ENCODE data around the gene MAP3K12. TPM values are rescaled to one million over a fixed set of nuclear protein-coding genes. Genes with fewer than 3 reads are reported as not detected.

Gene MAP3K12
- polyA plus RNA-seq, 1 experiment: 35.7 TPM

DNA sequence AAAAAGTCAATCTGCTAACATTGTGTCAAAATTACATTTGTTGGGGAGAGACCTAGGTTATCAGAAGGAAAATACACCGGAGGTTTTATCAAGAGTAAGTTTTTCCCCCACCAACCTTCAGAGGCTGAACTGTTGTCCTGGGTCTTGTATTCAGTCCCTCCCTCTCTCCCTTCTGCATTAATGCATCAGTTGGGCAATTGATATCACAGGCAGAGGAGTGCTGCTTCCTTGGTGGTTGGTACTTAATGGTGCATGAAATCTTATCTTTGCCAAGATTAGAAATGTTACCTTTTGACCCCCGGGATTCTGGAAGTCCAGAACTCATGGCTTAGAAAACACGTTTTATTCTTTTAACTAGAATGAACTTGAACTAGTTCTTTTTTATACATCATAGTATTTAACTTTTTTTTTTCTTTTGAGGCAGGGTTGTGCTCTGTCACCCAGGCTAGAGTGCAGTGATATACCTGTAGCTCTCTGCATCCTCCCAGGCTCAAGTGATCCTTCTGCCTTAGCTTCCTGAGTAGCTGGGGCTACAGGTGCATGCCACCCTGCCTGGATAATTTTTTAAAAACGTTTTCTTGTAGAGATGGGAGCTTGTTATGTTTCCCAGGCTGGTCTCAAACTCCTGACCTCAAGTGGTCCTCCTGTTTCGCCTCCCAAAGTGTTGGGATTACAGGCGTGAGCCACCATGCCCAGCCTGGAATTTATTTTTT is 42.4 kb downstream of the MAP3K12 start:
- Histone ChIP-seq H3K9me3 (ENCODE audit: control insufficient read depth, insufficient read depth, low read length) (no peaks in the 10 kb centered on the region; the same call in 1 of the 2 replicates), H3K27me3 (ENCODE audit: control insufficient read depth, insufficient read depth, low read length) (no peaks in the 10 kb centered on the region), H3K27ac (ENCODE audit: low read depth, low read length) (no peak overlapping the region), H3K4me3 (ENCODE audit: low read depth, low read length) (no peak overlapping the region)
- DNase-seq (ENCODE audit: low read depth, low spot score): no peak
- TF ChIP-seq, protein P1, sequence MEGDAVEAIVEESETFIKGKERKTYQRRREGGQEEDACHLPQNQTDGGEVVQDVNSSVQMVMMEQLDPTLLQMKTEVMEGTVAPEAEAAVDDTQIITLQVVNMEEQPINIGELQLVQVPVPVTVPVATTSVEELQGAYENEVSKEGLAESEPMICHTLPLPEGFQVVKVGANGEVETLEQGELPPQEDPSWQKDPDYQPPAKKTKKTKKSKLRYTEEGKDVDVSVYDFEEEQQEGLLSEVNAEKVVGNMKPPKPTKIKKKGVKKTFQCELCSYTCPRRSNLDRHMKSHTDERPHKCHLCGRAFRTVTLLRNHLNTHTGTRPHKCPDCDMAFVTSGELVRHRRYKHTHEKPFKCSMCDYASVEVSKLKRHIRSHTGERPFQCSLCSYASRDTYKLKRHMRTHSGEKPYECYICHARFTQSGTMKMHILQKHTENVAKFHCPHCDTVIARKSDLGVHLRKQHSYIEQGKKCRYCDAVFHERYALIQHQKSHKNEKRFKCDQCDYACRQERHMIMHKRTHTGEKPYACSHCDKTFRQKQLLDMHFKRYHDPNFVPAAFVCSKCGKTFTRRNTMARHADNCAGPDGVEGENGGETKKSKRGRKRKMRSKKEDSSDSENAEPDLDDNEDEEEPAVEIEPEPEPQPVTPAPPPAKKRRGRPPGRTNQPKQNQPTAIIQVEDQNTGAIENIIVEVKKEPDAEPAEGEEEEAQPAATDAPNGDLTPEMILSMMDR (IDR thresholded peaks at IDR 0.05; ENCODE audit: low read depth, low read length): no peak
- ChIA-PET POLR2A (no interaction called here), CTCF (interaction anchor here (0.9 to 1.0 kb wide), 2 partner anchors 104 to 136 kb away, joined by 3 read pairs; partner anchors contain the start of gene AAAS)

DNA sequence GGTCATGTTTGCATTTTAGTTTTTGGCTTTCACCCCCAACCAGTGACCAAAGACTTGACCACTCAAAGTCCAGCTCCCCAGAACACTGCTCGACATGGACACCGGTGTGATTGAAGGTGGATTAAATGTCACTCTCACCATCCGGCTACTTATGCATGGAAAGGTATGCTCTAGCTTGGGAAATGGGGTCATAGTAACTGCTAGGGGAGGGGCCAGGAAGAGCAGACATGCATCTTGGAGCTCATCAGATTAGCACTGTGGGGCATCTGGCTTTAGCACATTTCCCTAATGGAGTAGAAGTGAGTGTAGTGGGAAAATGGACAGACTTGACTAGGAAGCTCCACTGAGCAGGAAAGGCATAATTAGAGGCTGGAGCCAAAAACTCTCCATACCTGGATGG is 44.6 kb downstream of the MAP3K12 start:
- peak overlapping the region; percentile 33; the same call in 1 of the 2 replicates for H3K4me3 ChIP-seq (ENCODE audit: low read depth, low read length)
- DNase-seq (ENCODE audit: low read depth, low spot score): no peak
- CTCF ChIA-PET: interaction anchor here (0.6 to 1.5 kb wide), 6 partner anchors 14 to 134 kb away, joined by 3 to 6 read pairs (median 4); no protein-coding TSS in a partner anchor
- POLR2A ChIA-PET: interaction anchor here (0.7 kb wide), 2 partner anchors 22 to 46 kb away, joined by 3 read pairs; partner anchors contain the start of gene TARBP2
- TF ChIP-seq, protein P1 (IDR thresholded peaks at IDR 0.05; ENCODE audit: low read depth, low read length): no peak
- H3K27me3 ChIP-seq (ENCODE audit: control insufficient read depth, insufficient read depth, low read length): no peaks in the 10 kb centered on the region
- H3K9me3 ChIP-seq (ENCODE audit: control insufficient read depth, insufficient read depth, low read length): no peaks in the 10 kb centered on the region; the same call in 1 of the 2 replicates
- H3K27ac ChIP-seq (ENCODE audit: low read depth, low read length): no peak overlapping the region

DNA sequence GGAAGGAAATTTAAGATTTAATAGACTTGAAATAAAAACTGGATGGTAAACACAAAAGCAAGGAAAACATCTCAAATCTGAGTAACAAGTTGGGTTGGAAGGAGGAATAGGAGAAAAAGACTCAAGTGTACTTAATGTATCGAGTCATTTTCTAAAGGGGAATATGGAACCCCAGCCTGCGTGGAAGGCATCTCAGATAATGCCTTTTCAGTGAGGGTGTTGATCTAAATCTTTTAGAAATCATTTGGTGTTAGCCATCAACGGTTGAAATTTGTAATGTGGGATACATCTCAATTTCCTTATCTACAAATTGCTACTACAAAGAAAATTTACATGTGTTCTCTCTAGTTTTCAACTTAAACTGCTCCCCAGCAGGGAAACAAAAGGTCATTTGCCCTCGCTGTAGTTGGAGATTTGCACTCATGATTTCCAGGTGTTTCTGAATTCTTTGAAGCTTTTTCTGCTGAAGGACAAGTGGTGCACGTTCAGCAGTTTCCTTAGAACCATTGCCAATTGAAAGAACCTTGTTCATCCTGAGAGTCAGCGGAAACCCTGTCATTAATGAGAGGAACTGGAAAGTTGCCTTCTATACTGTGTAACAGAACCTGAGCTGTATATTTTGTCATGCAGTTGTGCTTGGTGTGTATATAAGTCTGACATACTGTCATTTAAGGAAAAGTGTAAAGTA is 45.2 kb downstream of the MAP3K12 start:
- H3K27me3 ChIP-seq (ENCODE audit: control insufficient read depth, insufficient read depth, low read length): no peaks in the 10 kb centered on the region
- POLR2A ChIA-PET: interaction anchor here (0.7 to 1.3 kb wide), 3 partner anchors 21 to 47 kb away, joined by 3 read pairs; partner anchors contain the start of gene TARBP2
- peak overlapping the region; percentile 90 for H3K4me3 ChIP-seq (ENCODE audit: low read depth, low read length)
- CTCF ChIA-PET: interaction anchor here (0.6 to 1.5 kb wide), 4 partner anchors 13 to 133 kb away, joined by 3 to 6 read pairs (median 4); no protein-coding TSS in a partner anchor
- no peak for DNase-seq (ENCODE audit: low read depth, low spot score)
- no peaks in the 10 kb centered on the region; the same call in 1 of the 2 replicates for H3K9me3 ChIP-seq (ENCODE audit: control insufficient read depth, insufficient read depth, low read length)
- no peak overlapping the region for H3K27ac ChIP-seq (ENCODE audit: low read depth, low read length)
- TF ChIP-seq, protein P1 (IDR thresholded peaks at IDR 0.05; ENCODE audit: low read depth, low read length): no peak

DNA sequence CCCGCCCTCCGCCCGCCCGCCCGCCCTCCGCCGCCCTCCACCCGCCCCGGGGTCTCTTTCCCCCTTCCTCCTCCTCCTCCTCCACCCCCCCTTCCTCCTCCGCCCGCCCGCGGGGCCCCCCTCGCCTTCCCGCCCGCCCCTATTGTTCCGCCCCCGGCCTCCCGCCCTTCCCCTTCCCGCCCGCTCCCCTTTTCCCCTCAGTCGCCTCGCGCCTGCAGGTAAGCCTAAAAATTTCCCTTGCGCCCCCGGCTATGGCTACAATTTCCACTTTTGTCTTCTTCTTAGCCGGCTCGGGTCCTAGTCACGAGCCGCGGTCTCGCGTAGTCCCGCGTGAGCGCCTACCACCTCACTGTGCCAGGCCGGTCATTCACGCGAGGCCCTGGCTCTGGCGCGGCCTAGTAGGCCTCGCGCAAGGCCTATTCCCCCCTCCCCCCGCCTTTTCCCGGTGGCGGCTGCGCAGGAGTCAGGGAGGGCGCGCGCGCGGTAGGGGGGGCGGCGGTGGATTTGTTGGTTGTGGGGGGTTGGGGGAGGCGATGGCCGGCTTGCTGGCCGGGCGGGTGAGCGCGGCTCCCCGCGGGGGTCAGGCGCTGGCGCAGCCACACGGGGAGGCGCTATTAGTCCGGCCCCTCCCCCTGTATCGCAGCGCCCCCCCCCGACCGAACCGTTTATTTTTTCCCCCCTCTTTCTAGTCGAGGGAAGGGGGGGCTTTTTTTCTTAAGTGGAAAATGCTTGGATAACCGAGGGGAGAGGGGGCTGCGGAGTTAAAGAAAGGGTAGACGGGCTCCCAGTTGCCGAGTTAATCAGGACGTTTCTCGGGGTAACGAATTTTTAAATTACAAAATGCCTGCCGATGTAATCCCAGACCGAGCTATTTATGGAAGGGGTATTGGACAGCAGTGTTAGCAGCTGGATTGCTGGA is 46.8 kb downstream of the MAP3K12 start:
- CTCF ChIA-PET: interaction anchor here (0.6 to 0.8 kb wide), 3 partner anchors 8 to 295 kb away, joined by 3 read pairs; no protein-coding TSS in a partner anchor
- TF ChIP-seq, protein P1 (IDR thresholded peaks at IDR 0.05; ENCODE audit: low read depth, low read length): peak; percentile 24; the same call in 1 of the 2 replicates

More for the DNA sequence above, 46.8 kb downstream of the MAP3K12 start:
- DNase-seq (ENCODE audit: low read depth, low spot score): peak; percentile 66
- Histone ChIP-seq H3K4me3 (ENCODE audit: low read depth, low read length) (peak overlapping the region; percentile 90), H3K9me3 (ENCODE audit: control insufficient read depth, insufficient read depth, low read length) (no peaks in the 10 kb centered on the region; the same call in 1 of the 2 replicates), H3K27ac (ENCODE audit: low read depth, low read length) (peak overlapping the region; percentile 94), H3K27me3 (ENCODE audit: control insufficient read depth, insufficient read depth, low read length) (no peaks in the 10 kb centered on the region)
- POLR2A ChIA-PET: interaction anchor here (0.6 to 1.3 kb wide), 5 partner anchors 19 to 84 kb away, joined by 3 to 7 read pairs (median 3); no protein-coding TSS in a partner anchor

All from AG04450 (cell line).